ENCODE results near the gene CPSF3. TPM values are rescaled to one million over a fixed set of nuclear protein-coding genes. Genes with fewer than 3 reads are reported as not detected.
"Not testable (repeated sequence)": the region's sequence is repeated elsewhere in the genome, so short reads cannot be mapped to it uniquely, and the experiment has no call there.

Gene CPSF3
- polyA plus RNA-seq, 4 donors = 32.7 to 63.4 (median 55.3) TPM

DNA sequence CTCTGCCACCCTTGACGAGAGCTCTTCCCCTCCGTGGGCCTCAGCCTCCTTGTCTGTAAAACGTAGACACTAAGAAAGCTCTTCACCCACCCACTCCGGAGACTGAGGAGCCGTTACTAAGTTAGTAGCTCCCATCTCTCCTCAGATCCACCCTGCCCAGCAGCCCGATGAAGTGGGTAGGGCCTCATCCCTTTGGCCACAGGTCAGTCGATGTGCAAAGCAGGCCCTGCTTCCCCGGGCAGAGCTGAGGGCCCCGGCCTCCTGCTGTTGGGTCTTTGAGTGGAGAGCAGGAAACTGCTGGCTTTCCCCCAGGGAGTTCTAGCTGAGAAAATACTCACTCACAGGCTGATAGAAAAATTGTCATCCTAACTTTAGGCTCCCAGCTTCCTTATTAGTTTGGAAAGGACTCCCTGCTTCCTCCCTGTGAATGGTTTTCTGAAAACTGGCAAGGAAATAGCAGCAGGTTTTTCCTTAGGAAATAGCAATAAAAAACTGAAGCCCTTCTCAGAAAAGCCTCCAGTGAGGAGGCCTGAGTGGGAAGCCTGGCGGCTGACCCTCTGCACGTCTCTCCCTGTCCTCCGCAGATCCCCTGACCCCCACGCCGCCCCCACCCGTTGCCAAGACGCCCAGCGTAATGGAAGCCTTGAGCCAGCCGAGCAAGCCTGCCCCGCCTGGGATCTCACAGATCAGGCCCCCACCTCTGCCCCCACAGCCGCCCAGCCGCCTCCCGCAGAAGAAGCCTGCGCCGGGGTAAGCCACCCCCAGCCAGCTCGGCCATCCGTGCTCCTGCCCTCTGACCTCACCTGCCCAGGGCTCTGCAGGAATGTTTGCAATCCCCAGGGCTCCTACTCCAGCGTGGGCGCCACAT is 30.3 kb upstream of the CPSF3 start:
- no peak for DNase-seq (ENCODE audit: low read depth in 4 of 4, low spot score in 3 of 4)

- no peak for DNase-seq (ENCODE audit: low read depth in 4 of 4, low spot score in 3 of 4)
Observed at GRCh38 chr2:9394816-9395215, 28.6 kb upstream of the CPSF3 start.

- no peak for DNase-seq (ENCODE audit: low read depth in 4 of 4, low spot score in 3 of 4)
Observed at GRCh38 chr2:9397201-9397600, 26.3 kb upstream of the CPSF3 start.

DNA sequence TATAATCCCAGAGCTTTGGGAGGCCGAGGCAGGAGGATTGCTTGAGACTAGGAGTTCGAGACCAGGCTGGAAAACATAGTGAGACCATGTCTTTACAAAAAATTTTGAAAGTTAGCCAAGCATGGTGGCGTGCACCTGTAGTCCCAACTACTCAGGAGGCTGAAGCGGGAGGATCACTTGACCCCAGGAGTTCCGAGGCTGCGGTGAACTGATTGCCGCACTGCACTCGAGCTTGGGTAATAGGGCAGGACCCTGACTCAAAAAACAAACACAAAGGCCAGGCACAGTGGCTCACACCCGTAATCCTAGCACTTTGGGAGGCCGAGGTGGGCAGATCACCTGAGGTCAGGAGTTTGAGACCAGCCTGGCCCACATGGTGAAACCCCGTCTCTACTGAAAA is 25.2 kb upstream of the CPSF3 start:
- not testable (repeated sequence) for DNase-seq (ENCODE audit: low read depth in 4 of 4, low spot score in 3 of 4)

DNA sequence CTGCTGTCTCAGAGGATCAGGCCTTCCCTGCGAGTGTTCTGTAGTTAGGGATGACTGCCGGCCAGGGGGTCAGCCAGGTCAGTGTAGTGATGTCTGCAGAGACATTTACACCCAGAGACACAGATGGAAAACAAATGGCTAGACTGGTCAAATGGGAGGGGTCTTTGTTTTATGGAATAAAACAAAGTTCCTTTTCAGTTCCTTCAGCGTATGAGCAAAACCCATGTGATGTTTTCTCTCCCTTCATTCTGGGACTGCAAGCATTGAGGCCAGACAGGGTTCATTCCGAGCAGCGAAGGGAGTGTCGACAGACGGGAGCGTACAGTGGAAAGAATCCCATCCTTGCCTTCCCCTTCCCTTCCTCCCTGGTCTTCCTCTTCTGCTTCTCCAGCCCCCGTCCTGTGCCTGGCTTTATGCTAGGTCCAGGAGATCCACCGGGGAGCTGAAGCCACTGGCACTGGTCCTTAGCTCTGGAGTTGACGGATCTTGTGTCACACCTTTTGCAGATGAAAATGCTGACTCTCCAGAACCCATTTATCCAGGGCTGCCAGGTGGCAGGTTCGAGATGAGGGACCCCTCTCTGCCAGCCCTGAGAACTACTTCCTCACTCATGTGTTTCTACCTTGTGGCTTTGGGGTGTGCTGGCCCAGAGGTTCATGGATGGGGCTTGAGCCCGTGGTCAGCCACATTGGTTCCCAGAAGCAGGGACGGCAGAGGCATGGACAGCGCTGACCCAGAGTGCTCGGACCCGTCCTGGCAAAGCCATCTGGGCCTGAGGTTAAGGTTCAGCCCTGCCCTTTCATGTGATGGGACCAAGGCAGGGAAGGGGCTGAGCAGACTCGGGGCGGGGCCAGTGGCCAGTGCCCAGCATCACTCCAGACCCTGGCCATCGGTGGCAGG is 24.3 kb upstream of the CPSF3 start:
- peak in 1 of 4 donors; percentile 42 for DNase-seq (ENCODE audit: low read depth in 4 of 4, low spot score in 3 of 4)

- DNase-seq (ENCODE audit: low read depth in 4 of 4, low spot score in 3 of 4) = no peak
Observed at GRCh38 chr2:9400268-9401058, 23.0 kb upstream of the CPSF3 start.

DNA sequence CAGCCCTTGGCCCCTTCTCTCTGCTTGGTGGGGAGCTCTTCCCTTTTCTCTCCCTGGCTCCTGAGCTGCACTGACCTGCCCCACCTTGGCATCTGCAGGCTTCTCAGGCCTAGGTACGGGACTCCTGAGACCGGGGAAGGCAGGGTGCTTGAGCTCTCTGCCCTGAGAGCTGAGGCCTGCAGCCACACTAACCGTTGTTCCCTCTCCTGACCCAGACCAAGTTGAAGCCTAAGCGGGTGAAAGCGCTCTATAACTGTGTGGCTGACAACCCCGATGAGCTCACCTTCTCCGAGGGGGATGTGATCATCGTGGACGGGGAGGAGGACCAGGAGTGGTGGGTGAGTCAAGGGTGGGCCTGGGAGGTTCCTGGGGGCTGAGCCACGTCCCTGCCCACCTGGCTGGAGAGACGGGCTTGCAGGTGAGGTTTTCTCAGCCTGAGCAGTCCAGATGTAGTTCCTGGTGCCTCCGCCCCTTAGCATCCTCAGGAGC is 22.4 kb upstream of the CPSF3 start:
- DNase-seq (ENCODE audit: low read depth in 4 of 4, low spot score in 3 of 4) = no peak

- no peak for DNase-seq (ENCODE audit: low read depth in 4 of 4, low spot score in 3 of 4)
Observed at GRCh38 chr2:9401646-9402371, 21.6 kb upstream of the CPSF3 start.

- no peak for DNase-seq (ENCODE audit: low read depth in 4 of 4, low spot score in 3 of 4)
Observed at GRCh38 chr2:9403924-9404323, 19.5 kb upstream of the CPSF3 start.

- DNase-seq (ENCODE audit: low read depth in 4 of 4, low spot score in 3 of 4) = no peak
Observed at GRCh38 chr2:9404451-9404850, 19.0 kb upstream of the CPSF3 start.

DNA sequence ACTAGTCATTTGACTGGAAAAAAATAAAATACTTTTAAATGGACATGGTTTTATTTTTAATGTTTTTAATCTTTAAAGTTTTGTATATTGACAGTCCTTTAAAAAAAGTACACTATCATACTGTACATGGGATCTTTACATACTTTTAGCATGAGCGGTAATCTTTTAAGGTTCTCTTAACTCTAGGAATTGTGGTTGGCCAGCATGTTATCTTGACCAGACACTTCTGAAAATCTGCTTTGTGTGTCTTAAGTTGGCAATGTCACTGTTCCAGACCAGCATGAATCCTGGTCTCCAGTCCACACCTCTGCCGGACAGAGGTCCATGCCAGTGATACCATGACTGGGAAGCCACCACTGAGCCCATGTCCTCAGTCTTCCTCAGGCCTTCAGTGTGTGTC is 17.8 kb upstream of the CPSF3 start:
- DNase-seq (ENCODE audit: low read depth in 4 of 4, low spot score in 3 of 4) = no peak

GRCh38 chr2:9406529-9407362 is 16.7 kb upstream of the CPSF3 start:
- no peak for DNase-seq (ENCODE audit: low read depth in 4 of 4, low spot score in 3 of 4)

- no peak for DNase-seq (ENCODE audit: low read depth in 4 of 4, low spot score in 3 of 4)
Observed at GRCh38 chr2:9407363-9407811, 16.1 kb upstream of the CPSF3 start.

DNA sequence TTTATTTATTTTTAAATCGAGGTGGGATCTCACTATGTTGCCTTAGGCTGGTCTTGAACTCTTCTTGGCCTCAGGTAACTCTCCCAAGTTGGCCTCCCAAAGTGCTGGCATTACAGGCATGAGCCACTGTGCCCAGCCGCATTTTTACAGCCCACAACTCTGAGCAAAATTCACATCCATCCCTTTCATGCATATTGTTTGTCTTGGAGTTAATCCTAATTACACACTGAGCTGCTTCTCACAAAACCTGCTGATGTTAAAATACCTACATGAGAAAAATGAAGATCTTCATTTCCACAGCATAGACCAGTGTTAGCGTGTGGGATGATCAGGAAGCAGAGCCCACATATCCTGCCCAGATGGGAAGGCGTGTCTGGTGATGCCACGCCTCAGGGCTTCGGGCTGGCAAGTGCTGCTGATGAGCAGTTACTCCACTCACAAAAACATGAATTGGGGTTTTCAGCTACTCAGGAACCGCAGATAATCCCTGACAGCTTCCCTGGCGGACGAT is 14.8 kb upstream of the CPSF3 start:
- no peak for DNase-seq (ENCODE audit: low read depth in 4 of 4, low spot score in 3 of 4)

DNA sequence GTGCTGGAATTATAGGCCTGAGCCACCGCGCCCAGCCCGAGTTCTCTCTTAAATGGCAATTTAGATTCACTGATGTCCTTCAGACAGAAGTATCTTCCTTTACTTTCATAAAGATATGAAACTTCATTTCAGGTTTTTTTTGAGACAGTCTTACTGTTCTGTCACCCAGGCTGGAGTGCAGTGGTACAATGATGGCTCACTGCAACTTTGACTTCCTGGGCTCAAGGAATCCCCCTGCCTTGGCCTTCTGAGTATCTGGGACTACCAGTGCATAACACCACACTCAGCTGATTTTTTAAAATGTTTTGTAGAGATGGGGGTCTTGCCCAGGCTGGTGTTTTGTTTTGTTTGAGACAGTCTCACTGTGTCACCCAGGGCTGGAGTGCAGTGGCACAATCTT is 13.3 kb upstream of the CPSF3 start:
- no peak for DNase-seq (ENCODE audit: low read depth in 4 of 4, low spot score in 3 of 4)

- no peak for DNase-seq (ENCODE audit: low read depth in 4 of 4, low spot score in 3 of 4)
Observed at GRCh38 chr2:9412781-9413180, 10.7 kb upstream of the CPSF3 start.

DNA sequence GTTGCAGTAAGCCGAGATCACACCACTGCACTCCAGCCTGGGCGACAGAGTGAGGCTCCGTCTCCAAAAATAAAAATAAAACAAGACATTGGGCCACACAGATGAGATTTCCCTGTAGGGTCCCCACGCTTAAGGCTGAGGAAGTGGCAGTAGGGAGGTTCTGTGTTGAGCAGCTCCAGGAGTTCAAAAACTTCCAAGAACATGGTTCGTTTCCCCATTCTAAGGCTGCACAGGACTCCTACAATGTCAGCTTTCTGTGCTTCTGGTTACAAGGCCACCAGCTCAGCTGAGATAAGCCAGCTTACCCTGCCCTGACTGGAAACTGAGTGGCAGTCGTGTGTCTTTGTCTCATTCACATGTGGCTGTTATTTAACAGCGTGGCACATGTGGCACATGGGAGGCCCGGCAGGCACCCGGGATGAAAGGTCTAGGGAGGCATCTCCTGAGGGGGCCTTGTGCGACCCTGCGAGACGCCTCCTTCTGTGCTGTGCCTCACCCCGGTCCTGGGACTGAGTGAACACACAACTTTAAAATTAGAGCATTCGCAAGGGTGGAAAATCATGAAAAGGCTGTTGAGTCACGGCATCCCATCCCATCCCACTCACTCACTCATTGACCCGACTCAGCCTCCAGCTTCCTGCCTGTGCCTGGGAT is 7.8 kb upstream of the CPSF3 start:
- no peak for DNase-seq (ENCODE audit: low read depth in 4 of 4, low spot score in 3 of 4)

DNA sequence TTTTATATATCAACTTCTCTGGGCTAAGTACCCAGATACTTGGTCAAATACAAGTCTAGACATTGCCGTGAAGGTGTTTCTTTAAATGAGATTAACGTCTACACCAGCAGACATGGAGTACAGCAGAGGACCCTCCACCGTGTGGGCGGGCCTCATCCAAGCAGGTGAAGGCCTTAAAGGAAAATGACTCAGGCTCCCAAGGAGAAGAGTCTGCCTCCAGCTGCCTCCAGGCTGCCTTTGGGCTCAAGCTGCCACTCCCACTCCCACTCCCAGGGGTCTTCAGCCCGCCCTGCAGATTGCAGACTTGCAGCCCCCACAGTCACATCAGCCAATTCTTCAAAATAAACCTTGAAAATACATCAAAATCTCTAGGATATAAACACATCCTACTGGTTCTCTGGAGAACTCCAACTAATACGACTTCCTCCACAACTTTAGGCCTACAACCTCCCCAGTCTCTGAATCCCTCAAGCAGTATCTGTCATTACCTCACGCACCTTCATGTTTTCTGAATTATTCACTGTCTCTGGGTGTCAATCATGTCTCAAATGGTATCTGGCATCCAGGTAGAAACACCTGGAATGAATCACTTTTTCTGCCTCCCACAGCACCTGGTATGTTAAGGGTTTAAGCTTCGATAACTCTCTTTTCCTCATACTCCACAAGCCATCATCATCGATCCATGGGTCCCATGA is 7.0 kb upstream of the CPSF3 start:
- no peak for DNase-seq (ENCODE audit: low read depth in 4 of 4, low spot score in 3 of 4)
